Measurements from ENCODE around the gene ERC2.

GRCh38 chr3:56076746-56077145 lies 391.5 kb downstream of the ERC2 start:
- no peak for TF ChIP-seq CTCF (IDR thresholded peaks at IDR 0.05)
- TF ChIP-seq POLR2A (IDR thresholded peaks at IDR 0.05) = no peak
- TF ChIP-seq EP300 (IDR thresholded peaks at IDR 0.05) = no peak

All from ovary (tissue), 3 donors.